Activated T-helper 2 cell treated with anti-CD3 and anti-CD28 coated beads, Interferon-gamma antibody, Interleukin-2, Interleukin-4, amounts not matched to agents 10 μg/mL and 5 μg/mL and 100 μg/mL, durations not matched to agents 14 hours and 24 hours and 36 hours (primary cell): ENCODE data around the gene MVP. TPM values are rescaled to one million over a fixed set of nuclear protein-coding genes. Genes with fewer than 3 reads are reported as not detected.
A peak's percentile ranks its signal among the peaks of the same experiment; 100 is the strongest.

ENCODE experiments used
- DNase-seq: peaks from one replicate; pipeline ENCODE4 v3.0.0; 2021; ENCODE audit warnings: low spot score
- H3K27ac Mint-ChIP-seq: one replicate; pipeline ENCODE4 v1.8.0; 2021; ENCODE audit warnings: mixed read lengths
- H3K27me3 Mint-ChIP-seq: one replicate; pipeline ENCODE4 v1.8.0; 2021; ENCODE audit warnings: low read depth, mixed read lengths
- H3K36me3 Mint-ChIP-seq: one replicate; pipeline ENCODE4 v1.8.0; 2021; ENCODE audit warnings: low read depth, mixed read lengths
- H3K4me1 Mint-ChIP-seq: one replicate; pipeline ENCODE4 v1.8.0; 2021; ENCODE audit warnings: low read depth, mixed read lengths
- H3K4me3 Mint-ChIP-seq: one replicate; pipeline ENCODE4 v1.8.0; 2021; ENCODE audit warnings: low read depth, mild to moderate bottlenecking, moderate library complexity, mixed read lengths
- H3K9me3 Mint-ChIP-seq: one replicate; pipeline ENCODE4 v1.8.0; 2021; ENCODE audit warnings: mixed read lengths
- intact Hi-C: fragments of 100-400 bp; cut with micrococcal nuclease; formaldehyde crosslinking; loops from one replicate; pipeline ENCODE4 v1.15.1; 2023
- total RNA-seq: library from RNA; stranded (reverse); gene quantifications from 2 replicates; pipeline ENCODE4 v1.2.3, GENCODE V29; 2022

MVP gene
- total RNA-seq, 1 donor from 2014 or later: 135 TPM

- intact Hi-C loops: no loop called here
- no peak overlapping the region for H3K27ac Mint-ChIP-seq
- H3K9me3 Mint-ChIP-seq: no peaks in the 10 kb centered on the region
- no peak overlapping the region for H3K4me3 Mint-ChIP-seq
- H3K27me3 Mint-ChIP-seq: peaks cover 1% of the 10 kb centered on the region
- DNase-seq: no peak
- peaks cover 50% of the 10 kb centered on the region for H3K4me1 Mint-ChIP-seq
- peaks cover 38% of the 10 kb centered on the region for H3K36me3 Mint-ChIP-seq
Observed at GRCh38 chr16:29813644-29814562, 6.4 kb upstream of the MVP start.

- Mint-ChIP-seq H3K27me3 (peaks cover 1% of the 10 kb centered on the region), H3K4me3 (peak overlapping the region; percentile 89), H3K4me1 (peaks cover 52% of the 10 kb centered on the region), H3K27ac (peak overlapping the region; percentile 94), H3K9me3 (no peaks in the 10 kb centered on the region), H3K36me3 (peaks cover 41% of the 10 kb centered on the region)
- intact Hi-C loops: no loop called here
- no peak for DNase-seq
Observed at GRCh38 chr16:29814592-29814991, 5.7 kb upstream of the MVP start.

- peak overlapping the region; percentile 94 for H3K27ac Mint-ChIP-seq
- intact Hi-C loops: no loop called here
Observed at GRCh38 chr16:29815032-29815721, 5.1 kb upstream of the MVP start.

GRCh38 chr16:29815793-29816693 is 4.2 kb upstream of the MVP start, which contains the start of gene PAGR1:
Gene PAGR1 (plus strand): TSS chr16:29816152. CDS start chr16:29816526, 374 bp downstream.
- intact Hi-C loops: loop anchor here (1.0 kb wide), 3 partner anchors 8 to 47 kb away; partner anchors contain the start of genes CDIPT and KIF22
- Mint-ChIP-seq H3K27me3 (peaks cover 1% of the 10 kb centered on the region), H3K27ac (peak within 1 kb of the TSS; percentile 94), H3K9me3 (no peaks in the 10 kb centered on the region), H3K4me3 (peak within 1 kb of the TSS; percentile 89), H3K36me3 (peaks cover 39% of the 10 kb centered on the region), H3K4me1 (peaks cover 46% of the 10 kb centered on the region)
- peak; percentile 99 for DNase-seq

More at GRCh38 chr16:29815032-29815721, 5.1 kb upstream of the MVP start:
- H3K4me1 Mint-ChIP-seq: peaks cover 55% of the 10 kb centered on the region
- H3K36me3 Mint-ChIP-seq: peaks cover 41% of the 10 kb centered on the region
- H3K4me3 Mint-ChIP-seq: peak overlapping the region; percentile 89
- H3K27me3 Mint-ChIP-seq: peaks cover 1% of the 10 kb centered on the region
- DNase-seq: peak; percentile 49
- no peaks in the 10 kb centered on the region for H3K9me3 Mint-ChIP-seq

- Mint-ChIP-seq H3K36me3 (peaks cover 42% of the 10 kb centered on the region), H3K9me3 (no peaks in the 10 kb centered on the region), H3K27me3 (peaks cover 1% of the 10 kb centered on the region), H3K4me1 (peaks cover 44% of the 10 kb centered on the region), H3K27ac (peak overlapping the region; percentile 94), H3K4me3 (peak overlapping the region; percentile 89)
- peak; percentile 64 for DNase-seq
- intact Hi-C loops: loop anchor here (1.0 kb wide), 3 partner anchors 9 to 46 kb away; partner anchors contain the start of genes CDIPT and KIF22
Observed at GRCh38 chr16:29816694-29817441, 3.4 kb upstream of the MVP start.

- peaks cover 49% of the 10 kb centered on the region for H3K36me3 Mint-ChIP-seq
- peak overlapping the region; percentile 84 for H3K4me3 Mint-ChIP-seq
- no peaks in the 10 kb centered on the region for H3K9me3 Mint-ChIP-seq
- peaks cover 48% of the 10 kb centered on the region for H3K4me1 Mint-ChIP-seq
- DNase-seq: no peak
- H3K27me3 Mint-ChIP-seq: no peaks in the 10 kb centered on the region
- peak overlapping the region; percentile 80 for H3K27ac Mint-ChIP-seq
- intact Hi-C loops: no loop called here
Observed at GRCh38 chr16:29818082-29818481, 2.2 kb upstream of the MVP start.

GRCh38 chr16:29819506-29819905 is 756 bp upstream of the MVP start:
- Mint-ChIP-seq H3K27me3 (no peaks in the 10 kb centered on the region), H3K27ac (peak overlapping the region; percentile 90), H3K9me3 (no peaks in the 10 kb centered on the region), H3K4me3 (peak overlapping the region; percentile 97), H3K36me3 (peaks cover 49% of the 10 kb centered on the region), H3K4me1 (peaks cover 43% of the 10 kb centered on the region)
- no peak for DNase-seq
- intact Hi-C loops: no loop called here

- intact Hi-C loops: loop anchor here (1.0 kb wide), 1 partner anchor 13 kb away; no protein-coding TSS in a partner anchor
- H3K4me1 Mint-ChIP-seq: peaks cover 45% of the 10 kb centered on the region
- H3K36me3 Mint-ChIP-seq: peaks cover 56% of the 10 kb centered on the region
- H3K27ac Mint-ChIP-seq: peak overlapping the region; percentile 90
- no peak for DNase-seq
- H3K4me3 Mint-ChIP-seq: peak overlapping the region; percentile 97
- no peaks in the 10 kb centered on the region for H3K27me3 Mint-ChIP-seq
- H3K9me3 Mint-ChIP-seq: no peaks in the 10 kb centered on the region
Observed at GRCh38 chr16:29820730-29821642, 724 bp downstream of the MVP start.

GRCh38 chr16:29821643-29822115 is 1.4 kb downstream of the MVP start:
- intact Hi-C loops: no loop called here
- DNase-seq: no peak
- H3K9me3 Mint-ChIP-seq: no peaks in the 10 kb centered on the region
- H3K27me3 Mint-ChIP-seq: no peaks in the 10 kb centered on the region
- H3K36me3 Mint-ChIP-seq: peaks cover 55% of the 10 kb centered on the region
- H3K4me3 Mint-ChIP-seq: peak overlapping the region; percentile 97
- peaks cover 50% of the 10 kb centered on the region for H3K4me1 Mint-ChIP-seq
- peak overlapping the region; percentile 90 for H3K27ac Mint-ChIP-seq

GRCh38 chr16:29824589-29825144 is 4.4 kb downstream of the MVP start:
- no peaks in the 10 kb centered on the region for H3K27me3 Mint-ChIP-seq
- peaks cover 40% of the 10 kb centered on the region for H3K36me3 Mint-ChIP-seq
- H3K9me3 Mint-ChIP-seq: no peaks in the 10 kb centered on the region
- intact Hi-C loops: loop anchor here (1.0 kb wide), 1 partner anchor 16 kb away; no protein-coding TSS in a partner anchor
- peak overlapping the region; percentile 57 for H3K4me3 Mint-ChIP-seq
- peaks cover 42% of the 10 kb centered on the region for H3K4me1 Mint-ChIP-seq
- peak overlapping the region; percentile 86 for H3K27ac Mint-ChIP-seq
- DNase-seq: no peak
